HFF-Myc (cell line): ENCODE data around the gene CASP4.

ENCODE experiments used
- DNase-seq: peaks from one replicate; pipeline ENCODE4 v3.0.0-alpha.2; 2011; ENCODE audit warnings: low read depth; ENCODE audit errors: extremely low read depth
- H3K4me3 ChIP-seq: replicated peaks from 2 replicates; pipeline ENCODE4 v1.5.1; 2011; ENCODE audit warnings: low read depth, mild to moderate bottlenecking, control low read depth, low read length
- TF ChIP-seq, protein P1 (sequence below): IDR thresholded peaks from 2 replicates; pipeline ENCODE4 v1.5.1; 2012; ENCODE audit warnings: mild to moderate bottlenecking, low read depth, low read length, control low read depth; ENCODE audit errors: missing control alignments

Gene CASP4

DNA sequence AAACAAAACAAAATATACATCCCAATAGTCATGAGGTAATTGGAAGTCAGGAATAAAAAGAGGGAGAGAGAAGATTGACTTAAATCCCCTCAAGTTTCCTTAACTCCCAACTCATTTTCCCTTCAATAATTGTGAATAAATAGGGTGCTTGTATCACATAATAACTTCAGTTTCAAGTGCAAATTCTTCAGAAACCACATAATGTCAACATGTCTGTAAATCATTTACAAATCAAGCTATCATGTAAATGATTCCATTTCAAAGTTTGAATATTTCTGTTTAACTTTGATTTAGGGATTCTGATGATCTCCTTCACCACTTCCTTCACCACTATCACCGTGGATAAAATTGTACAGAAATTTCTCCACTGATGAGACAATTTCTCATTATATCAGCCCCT, 31.3 kb upstream of the CASP4 start:
- no peak overlapping the region for H3K4me3 ChIP-seq
- TF ChIP-seq, protein P1, sequence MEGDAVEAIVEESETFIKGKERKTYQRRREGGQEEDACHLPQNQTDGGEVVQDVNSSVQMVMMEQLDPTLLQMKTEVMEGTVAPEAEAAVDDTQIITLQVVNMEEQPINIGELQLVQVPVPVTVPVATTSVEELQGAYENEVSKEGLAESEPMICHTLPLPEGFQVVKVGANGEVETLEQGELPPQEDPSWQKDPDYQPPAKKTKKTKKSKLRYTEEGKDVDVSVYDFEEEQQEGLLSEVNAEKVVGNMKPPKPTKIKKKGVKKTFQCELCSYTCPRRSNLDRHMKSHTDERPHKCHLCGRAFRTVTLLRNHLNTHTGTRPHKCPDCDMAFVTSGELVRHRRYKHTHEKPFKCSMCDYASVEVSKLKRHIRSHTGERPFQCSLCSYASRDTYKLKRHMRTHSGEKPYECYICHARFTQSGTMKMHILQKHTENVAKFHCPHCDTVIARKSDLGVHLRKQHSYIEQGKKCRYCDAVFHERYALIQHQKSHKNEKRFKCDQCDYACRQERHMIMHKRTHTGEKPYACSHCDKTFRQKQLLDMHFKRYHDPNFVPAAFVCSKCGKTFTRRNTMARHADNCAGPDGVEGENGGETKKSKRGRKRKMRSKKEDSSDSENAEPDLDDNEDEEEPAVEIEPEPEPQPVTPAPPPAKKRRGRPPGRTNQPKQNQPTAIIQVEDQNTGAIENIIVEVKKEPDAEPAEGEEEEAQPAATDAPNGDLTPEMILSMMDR: no peak
- DNase-seq: no peak

DNA sequence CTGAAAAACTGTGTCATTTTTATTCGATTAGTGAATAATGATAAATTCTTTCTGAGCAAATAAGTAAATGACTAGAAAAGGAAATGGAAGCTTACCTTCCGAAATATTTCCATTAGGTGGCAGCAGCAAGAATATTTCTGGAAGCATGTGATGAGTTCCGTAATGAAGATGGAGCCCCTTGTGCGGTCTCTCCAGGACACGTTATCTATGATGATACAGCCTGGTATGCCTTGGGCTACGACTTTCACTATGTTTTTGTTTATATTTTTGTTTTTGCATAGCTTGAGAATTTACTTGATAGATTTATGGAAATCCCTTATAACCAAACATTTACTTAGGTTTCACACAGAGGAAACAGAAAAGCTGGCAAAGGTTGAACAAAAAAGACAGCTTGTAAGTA, 28.9 kb upstream of the CASP4 start:
- DNase-seq: no peak
- TF ChIP-seq, protein P1: no peak
- H3K4me3 ChIP-seq: no peak overlapping the region

DNA sequence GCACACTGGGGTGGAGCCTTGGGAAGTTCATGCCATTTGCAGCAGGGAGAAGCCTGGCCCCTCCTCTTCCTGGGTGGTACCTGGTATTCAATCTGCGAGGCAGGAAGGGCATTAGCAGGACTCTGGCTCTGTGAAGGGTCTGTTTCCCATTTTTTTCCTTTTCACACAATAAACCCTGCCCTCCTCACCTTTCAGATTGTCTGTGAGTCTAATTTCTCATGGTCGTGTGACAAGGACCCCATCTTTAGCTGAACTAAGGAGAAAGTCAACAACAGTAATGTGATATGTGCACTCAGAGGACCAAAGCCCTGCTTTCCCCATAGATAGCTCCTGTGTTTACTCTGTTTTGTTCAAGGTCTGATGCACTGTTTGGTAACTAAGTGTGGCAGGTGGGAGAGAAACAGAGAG, 26.6 kb upstream of the CASP4 start:
- DNase-seq: no peak
- TF ChIP-seq, protein P1: no peak
- H3K4me3 ChIP-seq: no peak overlapping the region

GRCh38 chr11:104992781-104993180, 24.4 kb upstream of the CASP4 start:
- DNase-seq: no peak
- TF ChIP-seq, protein P1: no peak
- H3K4me3 ChIP-seq: no peak overlapping the region

- H3K4me3 ChIP-seq: no peak overlapping the region
- TF ChIP-seq, protein P1: no peak
- no peak for DNase-seq
These were observed 23.6 kb upstream of the CASP4 start for GRCh38 chr11:104991994-104992393.

DNA sequence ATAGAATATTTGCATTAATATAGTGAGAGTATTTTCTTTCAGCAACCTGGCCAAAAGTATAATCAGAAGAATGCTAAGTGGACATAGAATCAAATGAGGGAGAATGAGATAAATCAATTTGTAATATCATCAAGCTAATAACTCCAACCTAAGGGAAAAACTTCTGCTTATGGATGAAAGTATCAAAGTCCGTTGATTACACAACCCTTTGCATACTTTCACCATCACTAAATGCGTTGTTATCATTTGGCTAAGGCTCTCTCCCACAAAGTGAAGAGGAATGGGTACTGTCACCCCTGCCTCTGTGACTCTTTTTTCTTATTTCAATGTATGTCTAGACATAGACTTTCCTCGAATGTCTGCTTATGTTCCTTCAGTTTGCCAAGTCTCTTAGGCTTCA, 16.4 kb upstream of the CASP4 start:
- TF ChIP-seq, protein P1: no peak
- H3K4me3 ChIP-seq: no peak overlapping the region
- DNase-seq: no peak

GRCh38 chr11:104979839-104980238, 11.5 kb upstream of the CASP4 start:
- TF ChIP-seq, protein P1: no peak
- no peak for DNase-seq
- H3K4me3 ChIP-seq: no peak overlapping the region
